ENCODE measurements around the gene NRXN3.

DNA sequence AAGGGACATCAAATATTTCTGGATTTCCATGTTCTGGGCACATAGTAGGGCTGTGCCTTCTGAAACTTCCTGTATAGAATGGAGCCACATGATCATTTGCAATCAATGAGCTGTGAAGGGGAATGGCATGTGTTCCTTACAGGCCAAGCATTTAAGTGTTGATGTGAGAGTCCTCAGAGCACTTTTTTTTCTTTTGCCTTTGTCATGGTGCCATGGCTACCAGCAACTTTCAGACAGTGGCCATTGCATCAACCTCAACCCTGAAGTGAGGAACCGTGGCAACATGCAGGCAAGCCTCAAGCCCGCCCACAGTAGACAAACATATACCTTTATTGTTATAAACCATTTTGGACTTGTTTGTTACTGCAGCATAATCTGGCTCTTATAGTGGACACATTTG, 948.1 kb downstream of the NRXN3 start:
- TF ChIP-seq CTCF (conservative IDR thresholded peaks at IDR 0.05; ENCODE audit: low read length) (no peak), EZH2phosphoT487 (IDR thresholded peaks at IDR 0.05; ENCODE audit: borderline replicate concordance, low read depth, low read length) (no peak)
